GM23338 (cell line): ENCODE data around the gene HK1. TPM values are rescaled to one million over a fixed set of nuclear protein-coding genes. Genes with fewer than 3 reads are reported as not detected.

Source experiments
- ATAC-seq: fragments of 200-7000 bp; cut with Tn5 transposase; 3 replicates; pipeline ENCODE4 v1.9.1; 2020
- DNase-seq: peaks from one replicate; pipeline ENCODE4 v3.0.0-alpha.2; 2015; ENCODE audit warnings: low spot score
- H2AFZ ChIP-seq: fragments of 200-600 bp; sonication (generic); 2 replicates; pipeline ENCODE4 v1.8.0; 2016; ENCODE audit warnings: antibody characterized with exemption, mild to moderate bottlenecking, moderate library complexity
- H3F3A ChIP-seq: fragments of 200-600 bp; sonication (generic); replicated peaks from 2 replicates; pipeline ENCODE4 v1.8.0; 2017; ENCODE audit warnings: antibody characterized with exemption, mixed run types, low read depth
- H3K27ac ChIP-seq: fragments of 200-600 bp; sonication (generic); 2 replicates; pipeline ENCODE4 v1.6.1; 2016; ENCODE audit warnings: low read depth
- H3K27me3 ChIP-seq: fragments of 200-600 bp; sonication (generic); 2 replicates; pipeline ENCODE4 v1.8.0; 2016; ENCODE audit warnings: mild to moderate bottlenecking, mixed run types, moderate library complexity; ENCODE audit not compliant: insufficient read depth
- H3K36me3 ChIP-seq: fragments of 200-600 bp; sonication (generic); 2 replicates; pipeline ENCODE4 v1.8.0; 2016; ENCODE audit warnings: mild to moderate bottlenecking; ENCODE audit not compliant: insufficient read depth
- H3K4me1 ChIP-seq: fragments of 200-600 bp; sonication (generic); 2 replicates; pipeline ENCODE4 v1.8.0; 2016; ENCODE audit warnings: mild to moderate bottlenecking, moderate library complexity; ENCODE audit not compliant: insufficient read depth
- H3K4me2 ChIP-seq: fragments of 200-600 bp; sonication (generic); 2 replicates; pipeline ENCODE4 v1.7.1; 2017; ENCODE audit warnings: mixed run types
- H3K4me3 ChIP-seq: fragments of 200-600 bp; sonication (generic); 2 replicates; pipeline ENCODE4 v1.6.1; 2016; ENCODE audit warnings: mixed run types
- H3K79me2 ChIP-seq: fragments of 200-600 bp; sonication (generic); replicated peaks from 2 replicates; pipeline ENCODE4 v1.8.0; 2017; ENCODE audit warnings: mild to moderate bottlenecking; ENCODE audit not compliant: insufficient read depth
- H3K9me2 ChIP-seq: fragments of 200-600 bp; sonication (generic); 2 replicates; pipeline ENCODE4 v1.8.0; 2017; ENCODE audit not compliant: insufficient read depth
- H4K20me1 ChIP-seq: fragments of 200-600 bp; sonication (generic); replicated peaks from 2 replicates; pipeline ENCODE4 v1.8.0; 2017; ENCODE audit warnings: mild to moderate bottlenecking; ENCODE audit not compliant: insufficient read depth
- H3K27ac Mint-ChIP-seq: 2 replicates; pipeline ENCODE4 v1.8.0; 2020; ENCODE audit warnings: inconsistent platforms, mild to moderate bottlenecking, moderate library complexity, mixed read lengths
- H3K27me3 Mint-ChIP-seq: 3 replicates; pipeline ENCODE4 v1.8.0; 2022; ENCODE audit warnings: low read depth, mild to moderate bottlenecking, moderate library complexity, mixed read lengths, inconsistent platforms; ENCODE audit not compliant: insufficient read depth, poor library complexity
- H3K36me3 Mint-ChIP-seq: 3 replicates; pipeline ENCODE4 v1.8.0; 2021; ENCODE audit warnings: low read depth, mild to moderate bottlenecking, inconsistent platforms, moderate library complexity, mixed read lengths
- H3K4me1 Mint-ChIP-seq: 3 replicates; pipeline ENCODE4 v1.8.0; 2020; ENCODE audit warnings: mild to moderate bottlenecking, inconsistent platforms, mixed read lengths
- H3K4me3 Mint-ChIP-seq: 3 replicates; pipeline ENCODE4 v1.8.0; 2021; ENCODE audit warnings: moderate library complexity, mild to moderate bottlenecking, inconsistent platforms, mixed read lengths
- H3K9me3 Mint-ChIP-seq: 3 replicates; pipeline ENCODE4 v1.8.0; 2020; ENCODE audit warnings: moderate library complexity, mild to moderate bottlenecking, inconsistent platforms, mixed read lengths
- CREB1 ChIP-seq: fragments of 250-450 bp; sonication (Bioruptor Pico); IDR thresholded peaks from 2 replicates; pipeline ENCODE4 v1.5.0; 2020; ENCODE audit warnings: low read depth, mild to moderate bottlenecking, moderate library complexity
- CTCF ChIP-seq, 2 experiments: fragments of 200-600 bp in 1 of 2; sonication (generic) in 1 of 2; conservative IDR thresholded peaks; 2 replicates each; pipeline versions ENCODE4 v1.5.1 to v1.6.1; 2016 to 2017; ENCODE audit warnings: antibody characterized with exemption in 2 of 2, low read depth in 2 of 2, mild to moderate bottlenecking in 2 of 2, moderate library complexity in 1 of 2
- ETS1 ChIP-seq: IDR thresholded peaks from 2 replicates; pipeline ENCODE4 v1.6.1; 2016; ENCODE audit warnings: antibody characterized with exemption
- EZH2 ChIP-seq: fragments of 200-600 bp; sonication (generic); IDR thresholded peaks from one replicate; pipeline ENCODE4 v1.8.0; 2017; ENCODE audit warnings: antibody characterized with exemption, mild to moderate bottlenecking, low read depth; ENCODE audit not compliant: unreplicated experiment
- EZH2phosphoT487 ChIP-seq: fragments of 200-600 bp; sonication (generic); IDR thresholded peaks from one replicate; pipeline ENCODE4 v1.8.1; 2018; ENCODE audit warnings: antibody characterized with exemption; ENCODE audit not compliant: unreplicated experiment
- JUNB ChIP-seq: IDR thresholded peaks from one replicate; pipeline ENCODE4 v1.6.1; 2016; ENCODE audit warnings: antibody characterized with exemption; ENCODE audit not compliant: unreplicated experiment
- NANOG ChIP-seq: IDR thresholded peaks from 2 replicates; pipeline ENCODE4 v1.6.1; 2016; ENCODE audit warnings: antibody characterized with exemption, borderline replicate concordance
- POLR2AphosphoS5 ChIP-seq: IDR thresholded peaks from 2 replicates; pipeline ENCODE4 v1.6.1; 2016; ENCODE audit warnings: antibody characterized with exemption, low read depth
- REST ChIP-seq: IDR thresholded peaks from one replicate; pipeline ENCODE4 v1.6.1; 2018; ENCODE audit warnings: antibody characterized with exemption; ENCODE audit not compliant: unreplicated experiment
- STAT1 ChIP-seq: IDR thresholded peaks from one replicate; pipeline ENCODE4 v1.6.1; 2016; ENCODE audit warnings: antibody characterized with exemption; ENCODE audit not compliant: unreplicated experiment
- ZNF114 ChIP-seq: fragments of 250-450 bp; sonication (Bioruptor Pico); IDR thresholded peaks from 2 replicates; pipeline ENCODE4 v1.5.0; 2020; ENCODE audit warnings: mild to moderate bottlenecking, moderate library complexity
- ZNF331 ChIP-seq: fragments of 250-450 bp; sonication (Bioruptor Pico); IDR thresholded peaks from 2 replicates; pipeline ENCODE4 v1.5.0; 2020; ENCODE audit warnings: low read depth, mild to moderate bottlenecking, moderate library complexity
- polyA plus RNA-seq: library from polyadenylated mRNA; unstranded; fragments of >200 nt; fragmentation: Nextera tagmentation; extraction: Ambion mirVana; gene quantifications from 2 replicates; pipeline ENCODE4 v1.2.1, GENCODE V29; 2016
- total RNA-seq: library from RNA; depleted of rRNA; stranded (reverse); fragments of >200 nt; shearing (Covaris generic); gene quantifications from 2 replicates; pipeline ENCODE4 v1.2.3, GENCODE V29; 2014

Gene HK1
- total and polyA plus RNA-seq, 2 experiments from 2014 or later: 76.6 to 229 TPM

GRCh38 chr10:69397972-69398371, 119.7 kb downstream of the HK1 start (continued):
- TF ChIP-seq ETS1: no peak

- Histone ChIP-seq H3K4me3 (no peak overlapping the region), H3K36me3 (peaks cover 60% of the 10 kb centered on the region), H4K20me1 (peaks cover 3% of the 10 kb centered on the region), H3K27ac (no peak overlapping the region), H3K27me3 (no peaks in the 10 kb centered on the region), H3K4me2 (no peak overlapping the region), H3K9me2 (no peaks in the 10 kb centered on the region), H3K79me2 (peaks cover 5% of the 10 kb centered on the region; the same call in 1 of the 2 replicates), H2AFZ (no peak overlapping the region), H3F3A (peaks cover 7% of the 10 kb centered on the region; the same call in 1 of the 2 replicates), H3K4me1 (no peaks in the 10 kb centered on the region)
- TF ChIP-seq JUNB (no peak), EZH2 (no peak), CTCF (conservative IDR thresholded peaks at IDR 0.05; ENCODE audit: low read depth in 2 of 2) (no peak), ZNF114 (no peak)
- DNase-seq (no peak), ATAC-seq (no peak)
- H3K9me3 Mint-ChIP-seq: no peaks in the 10 kb centered on the region
- peaks cover 4% of the 10 kb centered on the region for H3K27me3 Mint-ChIP-seq
- peaks cover 80% of the 10 kb centered on the region for H3K36me3 Mint-ChIP-seq
- no peak overlapping the region for H3K4me3 Mint-ChIP-seq
- no peak overlapping the region for H3K27ac Mint-ChIP-seq
- H3K4me1 Mint-ChIP-seq: no peaks in the 10 kb centered on the region
These were observed 120.2 kb downstream of the HK1 start for GRCh38 chr10:69398466-69398865.

GRCh38 chr10:69400936-69401335, 122.6 kb downstream of the HK1 start:
- Histone ChIP-seq H3F3A (0 out of 2 replicates have a peak, but pooled peaks cover 3% of the 10 kb centered on the region), H2AFZ (no peak overlapping the region), H3K27me3 (no peaks in the 10 kb centered on the region), H3K27ac (no peak overlapping the region), H3K4me3 (no peak overlapping the region), H4K20me1 (no peaks in the 10 kb centered on the region; the same call in 1 of the 2 replicates), H3K4me2 (no peak overlapping the region), H3K9me2 (no peaks in the 10 kb centered on the region), H3K79me2 (no peaks in the 10 kb centered on the region), H3K36me3 (peaks cover 36% of the 10 kb centered on the region), H3K4me1 (peaks cover 3% of the 10 kb centered on the region; the same call in 1 of the 2 replicates)
- H3K4me1 Mint-ChIP-seq: peaks cover 17% of the 10 kb centered on the region
- H3K4me3 Mint-ChIP-seq: no peak overlapping the region
- no peak overlapping the region for H3K27ac Mint-ChIP-seq
- DNase-seq (no peak), ATAC-seq (no peak)
- H3K27me3 Mint-ChIP-seq: peaks cover 5% of the 10 kb centered on the region
- peaks cover 65% of the 10 kb centered on the region for H3K36me3 Mint-ChIP-seq
- no peaks in the 10 kb centered on the region for H3K9me3 Mint-ChIP-seq
- TF ChIP-seq ZNF114 (no peak), CREB1 (CRISPR knock-in tag) (no peak), EZH2 (no peak), REST (no peak), CTCF (conservative IDR thresholded peaks at IDR 0.05; ENCODE audit: low read depth in 2 of 2) (no peak), JUNB (no peak), POLR2AphosphoS5 (no peak), STAT1 (no peak), EZH2phosphoT487 (no peak), ZNF331 (CRISPR knock-in tag) (no peak), NANOG (no peak)
